C1 segment of cervical spinal cord (tissue), 14 donors: ENCODE results near the gene PTPRM.

Source experiments
- DNase-seq, 14 donors: peaks; one replicate each; lab custom pipeline; 2025; lab: John Stamatoyannopoulos, UW

The PTPRM gene

DNA sequence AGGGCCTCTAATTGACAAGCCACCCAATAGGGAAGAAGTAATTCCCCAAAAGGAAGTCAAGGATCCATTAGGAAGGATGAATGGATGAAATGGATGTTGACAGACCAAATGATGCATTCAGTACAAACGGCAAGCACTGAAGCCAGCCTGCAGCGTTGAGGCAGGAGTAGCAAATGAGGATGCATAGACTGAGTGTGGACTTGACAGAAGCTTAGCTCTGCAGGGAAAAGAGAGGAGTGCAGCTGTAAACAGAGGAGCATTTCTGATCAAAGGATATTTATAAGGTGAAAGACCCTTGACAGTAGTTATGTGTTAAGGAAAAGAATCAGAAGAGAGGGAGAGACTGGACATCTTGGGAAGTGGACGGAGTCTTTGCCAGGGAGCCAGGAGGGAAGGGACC is 788.9 kb downstream of the PTPRM start:
- DNase-seq, result no peak

DNA sequence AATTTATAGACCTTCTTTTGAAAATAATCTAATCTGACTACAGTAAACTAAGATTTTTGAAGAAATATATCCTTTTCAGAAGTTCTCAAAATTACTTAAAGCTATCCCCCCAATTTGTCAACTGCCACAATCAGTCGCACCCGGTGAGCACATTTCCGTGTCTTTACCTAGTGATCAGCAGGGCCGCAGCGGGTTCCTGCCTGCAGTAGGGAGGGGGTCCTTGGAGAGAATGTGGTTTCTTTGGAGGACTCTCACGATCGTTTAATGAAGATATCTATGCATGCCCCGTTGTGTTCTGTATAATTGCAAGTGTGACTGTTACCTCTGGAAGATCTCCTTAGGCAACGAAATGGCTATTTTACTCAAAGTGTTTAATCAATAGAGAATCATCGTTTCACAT is 790.2 kb downstream of the PTPRM start:
- DNase-seq, result no peak

- no peak for DNase-seq
Measured at GRCh38 chr18:8358033-8358765, 791.1 kb downstream of the PTPRM start.

GRCh38 chr18:8359076-8359475 is 792.0 kb downstream of the PTPRM start:
- no peak for DNase-seq

- DNase-seq, result no peak
Measured at GRCh38 chr18:8359481-8359880, 792.4 kb downstream of the PTPRM start.

- no peak for DNase-seq
Measured at GRCh38 chr18:8361941-8362471, 794.9 kb downstream of the PTPRM start.

- no peak for DNase-seq
Measured at GRCh38 chr18:8362863-8363262, 795.7 kb downstream of the PTPRM start.

DNA sequence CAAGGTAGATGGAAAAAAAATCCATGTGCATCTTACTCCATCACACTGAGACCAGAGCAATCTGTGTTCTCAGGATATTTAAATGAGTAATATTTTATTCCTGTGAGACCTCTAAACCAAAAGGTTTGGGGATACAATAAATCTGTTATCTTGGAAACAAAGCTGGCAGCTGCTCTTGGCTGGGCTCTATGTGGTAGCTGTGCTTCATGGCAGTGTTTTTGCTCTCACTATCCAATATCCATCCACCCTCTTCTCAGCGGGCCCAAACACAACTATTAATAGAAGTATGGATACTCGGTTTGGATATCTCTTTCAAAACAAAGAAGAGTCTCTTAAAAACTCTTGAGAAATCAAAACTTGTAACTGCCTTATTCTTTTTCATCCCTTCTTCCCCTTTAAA is 797.3 kb downstream of the PTPRM start:
- no peak for DNase-seq

DNA sequence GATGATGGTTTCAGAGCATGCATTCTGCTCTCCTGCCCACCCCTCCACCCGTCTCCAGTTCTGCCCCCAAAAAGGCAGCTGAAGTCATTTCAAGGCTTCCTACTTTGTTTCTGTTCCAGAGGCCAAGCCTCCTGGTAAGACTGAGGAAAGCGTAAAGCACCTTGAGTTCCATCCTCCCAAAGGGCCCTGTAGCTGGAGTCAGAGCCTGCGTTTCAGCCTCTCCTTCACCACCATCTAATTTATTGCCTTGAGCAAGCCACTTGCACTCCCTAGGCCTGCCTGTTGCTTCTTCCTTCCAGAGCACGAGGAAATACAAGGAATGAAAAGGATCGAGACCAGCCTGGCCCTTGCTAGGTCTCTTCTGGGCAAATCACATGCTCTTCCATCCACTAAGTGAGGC is 797.9 kb downstream of the PTPRM start:
- no peak for DNase-seq

DNA sequence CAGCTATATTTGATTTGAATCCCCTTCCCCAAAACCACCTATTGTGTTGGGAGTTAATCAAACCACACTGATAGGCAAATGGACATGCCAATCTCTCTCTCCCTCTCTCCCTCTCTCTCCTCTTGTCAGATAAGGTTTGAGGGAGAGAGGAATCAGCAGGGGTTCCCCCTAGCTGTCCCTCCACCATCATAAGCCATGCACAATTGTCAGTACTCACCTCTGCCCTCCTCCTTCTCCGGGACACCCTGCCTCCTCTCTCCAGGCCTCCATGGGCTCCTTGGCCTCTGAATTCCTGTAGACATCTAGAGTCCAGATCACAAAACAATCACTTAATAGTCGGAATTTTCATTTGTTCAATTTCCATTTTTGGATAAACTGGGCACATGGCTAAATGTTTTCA is 798.4 kb downstream of the PTPRM start:
- DNase-seq, result no peak

GRCh38 chr18:8366070-8366469 is 799.0 kb downstream of the PTPRM start:
- DNase-seq, result no peak

- DNase-seq, result peak in 1 of 14 donors; percentile 30
Measured at GRCh38 chr18:8366656-8367055, 799.5 kb downstream of the PTPRM start.

DNA sequence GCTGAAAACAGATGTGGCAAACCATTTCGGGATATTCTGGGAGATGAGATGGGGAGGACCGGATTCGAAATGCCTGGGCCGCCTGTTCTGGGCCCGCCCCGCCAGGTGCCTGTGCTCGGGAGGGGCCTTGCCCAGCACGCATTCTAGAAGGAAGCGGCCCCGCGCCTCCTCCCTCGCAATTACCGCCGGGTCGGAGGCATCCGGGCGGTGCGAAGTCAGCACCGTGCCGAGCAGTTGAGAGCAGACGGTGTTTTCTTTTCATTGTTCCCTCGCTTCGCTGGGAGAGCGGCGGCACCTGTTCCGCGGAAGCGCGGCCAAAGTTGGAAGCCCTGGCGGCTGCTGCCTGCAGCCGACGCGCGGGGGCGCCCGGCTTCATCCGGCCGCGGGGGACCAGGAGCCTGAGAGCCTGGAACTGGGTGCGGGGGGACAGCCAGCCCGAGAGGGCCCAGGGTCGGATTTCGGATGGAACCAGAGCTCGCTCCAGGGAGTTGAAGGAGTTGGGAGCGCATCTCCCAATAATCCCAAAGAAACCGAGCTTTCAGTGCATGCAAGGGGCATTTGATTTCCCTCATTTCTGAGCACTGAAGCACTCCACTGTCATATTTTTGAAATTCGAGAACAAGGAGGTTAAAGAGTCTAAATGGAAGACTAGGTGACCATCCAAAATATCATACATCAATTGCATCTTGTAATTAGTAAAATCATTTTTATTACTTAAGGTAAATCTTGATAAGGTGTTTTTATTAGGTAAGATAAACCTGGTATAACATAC is 800.3 kb downstream of the PTPRM start:
- peak in 8 of 14 donors; percentile 4 to 64 (median 15) for DNase-seq

DNA sequence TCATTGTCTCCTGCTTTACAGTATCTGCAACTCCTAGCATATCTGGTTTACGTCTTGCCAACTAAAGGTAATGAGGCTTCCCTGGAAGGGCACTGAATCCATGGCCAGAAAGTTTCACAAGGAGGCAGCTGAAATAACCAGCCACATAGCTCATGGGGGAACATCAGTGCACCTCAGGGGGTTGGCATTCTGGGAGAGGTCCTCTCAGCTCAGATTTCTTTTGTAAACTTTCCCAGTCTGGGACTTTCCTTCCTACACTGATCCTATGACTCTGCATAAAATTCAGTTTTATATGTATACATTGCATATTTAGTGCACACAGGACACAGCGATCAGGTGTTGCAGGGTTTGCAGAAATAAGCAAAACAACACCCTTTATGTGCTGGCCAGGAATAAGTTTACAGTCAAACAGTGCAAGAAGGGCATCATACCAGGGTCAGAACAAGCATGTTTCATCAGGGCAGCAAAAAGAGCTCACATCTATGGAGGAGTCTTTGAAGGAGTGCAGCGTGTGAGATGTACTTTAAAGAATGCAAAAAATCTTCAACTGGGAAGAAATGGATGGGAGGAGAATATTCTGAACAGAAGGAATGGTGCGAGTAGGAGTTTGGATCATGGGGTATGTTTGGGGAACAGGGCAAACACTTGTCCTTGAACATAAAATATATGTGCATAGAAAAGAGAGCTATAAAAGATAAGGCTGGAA is 801.5 kb downstream of the PTPRM start:
- no peak for DNase-seq

GRCh38 chr18:8373486-8373885 is 806.4 kb downstream of the PTPRM start:
- DNase-seq, result no peak

DNA sequence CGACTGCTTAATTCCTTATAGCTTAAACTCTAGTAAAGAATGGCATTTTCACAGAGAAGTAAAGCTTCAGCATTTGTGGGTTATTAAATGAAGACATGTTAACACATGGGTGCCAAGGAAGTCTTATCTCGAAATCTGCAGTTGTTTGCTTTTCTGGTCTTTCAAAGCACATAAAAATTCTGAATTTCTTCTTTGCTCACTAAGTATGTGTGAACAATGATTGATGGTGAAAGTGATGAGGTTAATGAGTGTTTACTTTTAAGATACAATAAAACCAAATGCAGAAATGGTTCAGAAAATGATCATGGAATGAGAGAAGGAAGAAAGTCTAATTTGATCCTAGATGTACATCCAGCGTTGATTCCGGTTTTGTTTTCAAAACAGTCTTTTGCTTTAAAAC is 807.6 kb downstream of the PTPRM start:
- no peak for DNase-seq

GRCh38 chr18:8375249-8375648 is 808.1 kb downstream of the PTPRM start:
- no peak for DNase-seq

DNA sequence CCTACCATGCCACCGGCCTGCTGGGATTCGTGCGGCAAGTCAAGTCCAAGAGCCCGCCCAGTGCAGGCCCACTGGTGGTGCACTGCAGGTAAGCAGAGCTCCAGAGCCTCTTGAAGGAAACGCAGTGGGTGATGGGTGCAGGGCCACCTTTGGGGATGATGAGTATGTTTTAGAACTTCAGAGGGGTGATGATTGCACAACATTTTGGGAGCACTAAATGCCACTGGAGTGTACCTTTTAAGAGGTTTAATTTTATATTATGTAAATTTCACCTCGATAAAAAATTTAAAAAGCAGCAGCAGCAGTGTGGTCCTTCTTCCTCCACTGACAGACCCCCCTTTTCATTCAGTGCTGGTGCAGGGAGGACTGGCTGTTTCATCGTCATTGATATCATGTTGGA is 809.0 kb downstream of the PTPRM start:
- no peak for DNase-seq

DNA sequence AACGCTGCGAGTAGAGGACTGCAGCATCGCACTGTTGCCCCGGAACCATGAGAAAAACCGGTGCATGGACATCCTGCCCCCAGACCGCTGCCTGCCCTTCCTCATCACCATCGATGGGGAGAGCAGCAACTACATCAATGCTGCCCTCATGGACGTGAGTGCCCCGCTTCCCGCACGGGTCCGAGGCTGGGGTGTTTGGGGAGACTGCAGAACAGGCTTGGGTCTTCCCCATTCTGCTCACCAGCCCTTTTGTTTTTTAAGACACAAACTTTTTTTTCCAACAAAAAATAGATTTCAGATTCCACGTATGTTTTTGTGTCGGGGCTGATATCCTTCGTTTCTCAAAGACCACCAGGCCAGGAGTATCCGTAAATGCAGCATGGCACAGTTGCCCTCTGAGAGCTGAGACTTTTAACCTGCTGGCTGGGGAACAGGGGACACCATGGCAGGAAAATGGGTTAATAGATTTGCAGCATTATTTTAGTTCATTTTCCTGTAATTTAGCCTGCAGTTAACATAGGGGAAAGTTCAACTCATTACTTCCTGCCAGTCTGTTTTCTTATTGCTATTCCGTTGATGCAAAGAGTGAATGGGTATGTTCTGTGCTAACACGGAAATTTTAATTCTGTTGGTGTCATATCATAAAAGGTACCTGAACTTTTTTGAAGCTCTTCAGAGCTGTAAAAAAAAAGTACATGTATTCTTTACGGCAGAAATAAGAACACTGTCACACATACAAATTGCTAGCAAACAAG is 812.2 kb downstream of the PTPRM start:
- no peak for DNase-seq

GRCh38 chr18:8380006-8380405 is 812.9 kb downstream of the PTPRM start:
- no peak for DNase-seq

DNA sequence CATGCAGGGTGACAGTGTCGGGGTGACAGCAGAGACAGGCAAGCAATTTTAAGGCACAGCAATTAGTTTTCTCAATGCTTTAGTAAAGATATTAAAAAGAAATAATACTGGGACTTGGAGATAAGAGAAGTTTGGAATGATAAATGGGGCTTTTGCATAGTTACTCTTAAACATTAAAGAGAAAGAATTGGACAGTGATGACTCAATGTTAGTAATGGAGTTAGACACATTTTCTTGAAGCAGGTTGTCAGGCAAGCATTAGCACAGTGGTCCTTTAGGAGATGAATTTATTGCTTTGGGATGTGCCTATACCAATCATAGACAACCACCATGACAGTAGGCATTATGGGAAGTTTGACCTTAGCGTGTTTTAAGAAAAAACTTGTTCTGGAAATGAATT is 813.8 kb downstream of the PTPRM start:
- no peak for DNase-seq
